AG08396 (cell line): ENCODE data around the gene KIF6.

ENCODE experiments used
- DNase-seq: peaks from one replicate; pipeline ENCODE4 v3.0.0; 2012; ENCODE audit warnings: low spot score, mixed read lengths

Gene KIF6

GRCh38 chr6:39281312-39281980 lies 443.8 kb downstream of the KIF6 start:
- DNase-seq, result no peak

DNA sequence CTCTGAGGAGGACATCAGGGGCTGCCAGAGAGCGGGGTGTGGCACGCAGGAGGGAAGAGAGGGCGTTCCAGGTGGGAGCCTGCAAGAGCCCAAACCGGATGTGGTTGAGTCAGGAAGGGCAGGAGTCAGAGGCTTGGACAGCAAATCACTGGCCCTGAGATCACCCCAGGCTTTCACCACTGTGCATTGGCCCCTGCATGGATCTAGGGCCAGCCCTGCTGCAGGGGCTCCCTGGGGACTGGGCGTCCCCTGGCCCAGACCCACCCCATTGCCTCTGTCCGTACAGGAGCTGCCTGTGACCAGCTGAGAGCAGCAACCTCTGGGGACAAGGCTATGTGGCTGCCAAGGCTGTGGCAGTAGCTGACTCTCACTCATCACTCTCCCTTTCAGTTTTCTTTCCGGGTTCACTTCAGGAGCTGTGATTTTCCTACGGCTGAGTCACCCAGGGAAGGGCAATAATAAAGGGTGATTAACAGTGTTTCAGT lies 444.9 kb downstream of the KIF6 start:
- DNase-seq, result no peak
